ENCODE measurements around the gene STK25. TPM values are rescaled to one million over a fixed set of nuclear protein-coding genes. Genes with fewer than 3 reads are reported as not detected.
"Not testable (repeated sequence)": the region's sequence is repeated elsewhere in the genome, so short reads cannot be mapped to it uniquely, and the experiment has no call there.

Gene STK25
- polyA plus RNA-seq, 5 donors, result 170 to 209 (median 197) TPM

DNA sequence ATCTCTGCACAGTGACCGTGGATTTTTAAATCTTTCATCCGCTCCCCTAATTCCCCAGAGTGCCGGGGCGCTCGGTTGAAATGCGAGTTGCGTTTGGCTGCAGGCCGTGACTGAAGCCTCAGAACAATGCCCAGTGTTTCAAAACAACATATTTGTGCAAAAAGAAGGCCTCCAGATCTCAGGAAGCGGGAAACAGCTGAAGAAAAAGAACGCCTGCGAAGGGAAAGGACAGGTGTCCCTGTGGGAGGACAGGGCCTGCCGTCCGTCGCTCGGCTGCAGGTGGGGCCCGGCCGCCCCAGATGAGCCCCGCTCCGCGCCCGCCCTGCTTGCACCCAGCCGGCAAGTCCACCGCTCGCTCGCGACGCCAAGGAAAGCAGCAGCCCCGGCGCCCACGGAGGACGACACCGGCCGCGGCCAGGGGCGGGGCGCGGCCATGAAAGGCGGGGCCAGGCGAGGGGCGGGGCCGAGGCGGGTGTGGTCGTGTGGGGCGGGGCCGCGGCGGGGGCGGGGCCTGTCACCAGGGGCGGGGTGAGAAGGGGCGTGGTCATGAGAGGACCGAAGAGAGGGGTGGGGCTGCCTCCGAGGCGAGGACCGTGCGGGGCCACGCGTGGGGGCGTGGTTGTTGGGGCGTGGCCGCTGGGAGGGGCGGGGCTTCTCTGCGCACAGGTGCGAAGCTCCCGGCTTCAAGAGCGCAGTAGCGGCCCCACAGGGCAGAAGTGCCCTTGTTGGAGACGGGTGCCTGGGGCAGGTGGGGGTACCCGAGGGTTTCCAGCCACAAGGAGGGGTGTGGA is 32.6 kb upstream of the STK25 start:
- DNase-seq, result no peak

GRCh38 chr2:241540401-241540770 is 32.0 kb upstream of the STK25 start:
- DNase-seq, result no peak

DNA sequence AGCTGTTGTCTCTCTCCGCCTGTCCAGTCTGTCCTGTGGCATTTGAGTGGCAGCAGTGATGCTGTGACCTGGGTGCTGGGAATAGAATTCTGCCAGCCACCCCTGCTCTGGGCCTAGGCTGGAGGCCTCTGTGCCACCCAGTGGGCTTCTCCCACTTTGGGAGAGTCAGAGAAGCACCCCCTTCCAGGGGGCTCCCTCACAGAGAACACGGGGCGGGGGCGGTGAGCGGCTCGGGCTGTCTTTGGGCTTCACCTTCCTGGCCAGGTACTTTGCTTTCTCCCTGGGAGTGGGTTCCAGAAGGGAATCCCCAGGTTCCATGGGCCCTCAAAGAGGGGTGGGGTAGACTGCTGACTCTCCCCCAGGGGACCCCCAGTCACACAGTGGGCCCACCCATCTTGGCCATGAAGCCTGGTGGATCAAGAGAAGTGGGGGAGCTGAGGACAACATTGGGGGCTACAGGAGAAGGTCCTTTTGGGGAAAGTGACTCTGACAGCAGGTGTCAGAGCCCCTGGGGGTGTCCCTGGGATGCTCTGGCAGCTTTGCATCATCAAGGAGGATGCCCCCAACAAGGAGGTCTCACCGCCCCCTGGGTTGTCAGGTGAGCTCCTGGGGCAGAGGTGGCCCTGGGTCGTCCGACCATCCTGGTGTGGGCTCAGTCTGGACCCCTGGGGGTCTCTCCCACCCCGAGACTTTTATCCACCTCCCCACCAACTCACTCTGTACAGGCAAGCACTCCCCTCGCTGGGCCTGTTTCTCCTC is 31.4 kb upstream of the STK25 start:
- DNase-seq, result no peak

DNA sequence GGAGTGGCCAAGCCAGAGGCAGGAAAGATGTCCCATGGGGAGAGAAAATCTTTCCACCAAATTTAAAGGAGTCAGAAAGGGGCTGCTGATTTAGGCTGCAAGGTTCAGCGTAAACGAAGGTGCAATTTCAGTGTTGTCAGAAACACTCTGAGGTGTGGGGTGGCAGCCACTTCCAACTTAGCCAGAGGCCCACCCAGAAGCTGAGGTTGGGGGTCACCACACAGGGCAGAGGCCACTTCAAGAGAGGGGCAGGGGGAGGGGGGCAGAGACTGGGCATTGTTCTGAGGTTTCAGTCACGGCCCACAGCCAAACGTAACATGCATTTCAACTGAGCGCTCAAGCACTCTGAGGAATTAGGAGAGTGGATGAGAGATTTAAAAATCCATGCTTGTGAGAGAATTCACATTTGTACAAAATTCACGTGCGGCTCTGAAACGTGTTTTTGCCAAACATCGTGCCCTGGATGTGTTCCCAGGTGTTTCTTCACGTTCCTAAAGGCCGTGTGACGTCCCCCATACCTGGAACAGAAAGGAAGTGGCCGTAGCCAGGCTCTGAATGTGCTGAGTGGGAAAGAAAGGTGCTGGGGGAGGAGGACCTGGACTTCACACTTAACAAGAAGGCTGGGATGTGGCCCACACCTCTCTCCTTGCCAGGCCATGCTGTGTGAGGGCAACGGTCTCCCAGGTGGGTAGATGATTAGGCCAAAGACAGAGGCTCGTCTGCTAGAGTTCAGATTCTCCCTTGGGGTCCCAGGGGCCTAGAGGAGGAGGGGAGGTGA is 30.6 kb upstream of the STK25 start:
- no peak for DNase-seq

GRCh38 chr2:241535871-241536655 is 27.7 kb upstream of the STK25 start:
- DNase-seq, result no peak

- no peak for DNase-seq
Observed at GRCh38 chr2:241534701-241535375, 26.5 kb upstream of the STK25 start.

GRCh38 chr2:241534293-241534692 is 25.9 kb upstream of the STK25 start:
- no peak for DNase-seq

GRCh38 chr2:241532733-241533601 is 24.6 kb upstream of the STK25 start:
- DNase-seq, result no peak

DNA sequence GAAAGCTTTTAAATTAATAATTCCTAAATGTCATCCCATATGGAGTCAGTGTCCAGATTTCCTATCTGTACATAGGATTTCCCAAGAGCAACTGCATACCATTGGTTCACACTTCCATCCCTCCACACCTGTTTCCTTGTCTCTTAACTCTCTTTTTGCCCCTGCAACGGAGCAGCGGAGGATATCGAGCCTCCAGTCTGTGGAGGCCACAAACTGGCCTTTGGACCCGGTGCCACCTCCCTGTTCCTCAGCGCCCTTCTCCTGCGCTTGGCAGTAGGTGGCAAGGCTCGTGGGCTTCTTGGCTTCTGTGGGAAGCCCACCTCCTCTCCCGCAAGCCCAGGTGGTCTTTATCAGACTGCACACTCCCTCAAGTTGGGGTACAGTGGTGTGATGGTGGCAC is 23.8 kb upstream of the STK25 start:
- DNase-seq, result no peak

DNA sequence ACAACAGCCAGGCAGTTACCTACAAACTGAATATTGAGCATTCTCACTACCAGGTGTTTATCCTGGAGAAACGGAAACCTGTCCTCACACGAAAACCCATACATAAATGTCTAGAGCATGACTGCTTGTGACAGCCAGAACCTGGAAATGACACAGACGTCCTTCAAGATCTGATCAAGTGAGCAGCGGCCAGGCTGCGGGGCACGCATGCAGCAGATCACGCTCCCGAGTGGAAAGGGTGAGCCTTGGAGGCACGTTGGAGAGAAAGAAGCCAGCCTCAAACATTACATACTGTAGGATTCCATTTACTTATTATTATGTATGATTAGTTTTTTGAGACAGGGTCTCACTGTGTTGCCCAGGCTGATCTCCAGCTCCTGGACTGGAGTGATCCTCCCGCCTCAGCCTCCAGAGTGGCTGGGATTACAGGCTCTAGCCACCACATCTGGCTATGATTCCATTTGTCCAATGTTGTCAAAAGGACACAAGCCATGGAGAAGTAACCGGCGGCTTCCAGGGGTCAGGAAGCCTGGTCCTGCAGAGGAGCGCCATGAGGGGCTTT is 22.9 kb upstream of the STK25 start:
- no peak for DNase-seq

GRCh38 chr2:241530571-241530970 is 22.2 kb upstream of the STK25 start:
- DNase-seq, result no peak

- DNase-seq, result not testable (repeated sequence)
Observed at GRCh38 chr2:241525818-241526780, 17.7 kb upstream of the STK25 start.

GRCh38 chr2:241522477-241522876 is 14.1 kb upstream of the STK25 start:
- DNase-seq, result no peak

DNA sequence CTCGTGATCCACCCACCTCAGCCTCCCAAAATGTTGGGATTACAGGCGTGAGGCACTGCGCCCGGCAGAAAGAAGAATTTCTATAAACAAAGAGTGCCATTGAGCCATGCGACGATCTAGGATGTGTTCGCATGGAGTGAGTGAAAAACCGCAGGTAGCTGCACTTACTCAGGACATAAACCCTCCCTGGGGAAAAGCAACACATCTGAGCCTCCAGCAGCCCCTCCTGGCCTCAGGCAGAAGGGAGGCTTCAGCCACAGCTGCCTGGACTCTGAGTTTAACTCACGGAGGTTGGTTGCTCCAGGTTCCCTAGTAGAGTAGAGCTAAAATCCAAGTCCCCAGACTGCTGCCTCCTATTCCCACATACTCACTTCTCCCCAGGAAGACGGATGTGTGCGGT is 11.3 kb upstream of the STK25 start:
- DNase-seq, result no peak

DNA sequence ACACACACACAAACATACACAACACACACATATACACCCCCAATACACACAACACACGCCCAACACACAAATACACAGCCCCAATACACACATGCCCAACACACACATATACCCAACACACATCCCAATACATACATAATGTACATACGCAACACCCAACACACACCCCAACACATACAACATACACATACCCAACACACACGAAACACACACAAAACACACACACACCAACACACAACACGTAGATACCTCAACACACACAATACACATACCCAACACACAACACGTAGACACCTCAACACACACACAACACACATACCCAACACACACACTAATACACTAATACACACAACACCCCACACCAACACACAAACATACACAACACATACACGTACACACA is 8.9 kb upstream of the STK25 start:
- no peak for DNase-seq

GRCh38 chr2:241516520-241516965 is 8.2 kb upstream of the STK25 start:
- no peak for DNase-seq

DNA sequence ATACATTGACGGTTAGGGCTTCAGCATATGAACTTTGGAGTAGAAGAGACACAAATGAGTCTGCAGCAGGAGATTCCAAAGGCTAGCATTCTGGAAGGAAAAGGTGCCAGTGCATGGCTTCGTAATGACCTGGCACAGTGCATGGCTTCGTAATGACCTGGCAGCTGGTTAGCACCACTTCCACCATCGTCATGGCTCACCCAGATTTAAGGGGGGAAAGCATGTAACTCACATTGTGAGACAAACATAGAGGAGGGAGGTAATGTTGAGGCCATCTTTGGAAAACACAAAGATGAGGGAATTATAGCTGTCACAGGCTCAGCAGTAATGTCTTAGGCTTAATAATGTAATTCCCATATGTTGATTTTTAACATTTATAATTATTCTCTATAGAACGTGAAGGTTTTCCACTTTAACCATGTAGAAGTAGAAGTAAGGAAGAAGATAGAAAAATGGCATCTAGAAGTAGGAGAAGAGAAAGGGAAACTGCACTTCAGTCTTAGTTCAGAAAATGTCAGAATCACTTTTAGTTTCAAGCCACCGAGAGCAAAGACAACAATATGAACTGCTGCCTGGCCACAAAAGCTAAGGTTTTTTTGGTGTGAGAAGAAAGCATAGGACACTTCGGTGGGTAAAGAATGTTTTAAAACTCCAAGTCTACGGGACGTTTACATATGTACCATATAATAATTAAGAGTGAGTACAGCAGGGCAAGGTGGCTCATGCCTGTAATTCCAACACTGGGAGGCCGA is 6.8 kb upstream of the STK25 start:
- DNase-seq, result no peak

DNA sequence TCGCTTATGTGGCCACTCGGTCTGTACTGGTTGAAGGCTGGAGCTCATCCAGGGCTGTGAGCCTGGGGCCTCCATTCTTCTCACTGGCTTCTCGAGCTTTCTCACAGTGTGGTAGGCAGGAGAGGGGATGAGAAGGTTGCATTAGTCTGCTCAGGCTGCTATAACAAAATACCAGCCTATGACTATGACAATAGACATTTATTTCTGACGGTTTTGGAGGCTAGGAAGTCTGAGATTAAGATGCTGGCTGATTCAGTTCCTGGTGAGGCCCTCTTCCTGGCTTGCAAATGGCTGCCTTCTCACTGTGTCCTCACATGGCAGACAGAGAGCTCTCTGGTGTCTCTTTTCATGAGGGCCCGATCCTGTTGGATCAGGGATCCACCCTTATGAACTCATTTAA is 6.2 kb upstream of the STK25 start:
- DNase-seq, result no peak

All from right lung (tissue), 5 donors.